Glutamatergic neuron (in vitro differentiated cells): Measurements from ENCODE around the gene NPTXR. TPM values are rescaled to one million over a fixed set of nuclear protein-coding genes. Genes with fewer than 3 reads are reported as not detected.

ENCODE experiments used
- DNase-seq: peaks from one replicate; pipeline ENCODE4 v3.0.0; 2022
- H3K27ac Mint-ChIP-seq: one replicate; pipeline ENCODE4 v1.8.0; 2020; ENCODE audit warnings: mild to moderate bottlenecking, mixed read lengths, inconsistent platforms; ENCODE audit not compliant: unreplicated experiment
- H3K27me3 Mint-ChIP-seq: one replicate; pipeline ENCODE4 v1.8.0; 2020; ENCODE audit warnings: mild to moderate bottlenecking, moderate library complexity, mixed read lengths, inconsistent platforms; ENCODE audit not compliant: unreplicated experiment
- H3K36me3 Mint-ChIP-seq: one replicate; pipeline ENCODE4 v1.8.0; 2020; ENCODE audit warnings: mild to moderate bottlenecking, mixed read lengths, inconsistent platforms; ENCODE audit not compliant: unreplicated experiment
- H3K4me1 Mint-ChIP-seq: one replicate; pipeline ENCODE4 v1.8.0; 2020; ENCODE audit warnings: mild to moderate bottlenecking, low read depth, mixed read lengths, inconsistent platforms; ENCODE audit not compliant: unreplicated experiment
- H3K4me3 Mint-ChIP-seq: one replicate; pipeline ENCODE4 v1.8.0; 2020; ENCODE audit warnings: mild to moderate bottlenecking, mixed read lengths, inconsistent platforms; ENCODE audit not compliant: unreplicated experiment
- H3K9me3 Mint-ChIP-seq: one replicate; pipeline ENCODE4 v1.8.0; 2020; ENCODE audit warnings: mild to moderate bottlenecking, moderate library complexity, mixed read lengths, inconsistent platforms; ENCODE audit not compliant: unreplicated experiment
- total RNA-seq: library from RNA; stranded (reverse); fragmentation: NEBNext Ultra II Directional; extraction: Animal tissue kit (Norgen Biotek cat#: 25700); gene quantifications from one replicate; pipeline ENCODE4 v1.2.1, GENCODE V29; 2021; ENCODE audit not compliant: unreplicated experiment
- TF ChIP-seq, protein P1 (sequence below): fragments of 200-600 bp; sonication (generic); IDR thresholded peaks from one replicate; pipeline ENCODE4 v1.5.0; 2021; ENCODE audit not compliant: partially characterized antibody, unreplicated experiment

NPTXR gene
- total RNA-seq, 1 donor from 2014 or later = 9.2 TPM

GRCh38 chr22:38826386-38826785, 17.4 kb downstream of the NPTXR start:
- no peaks in the 10 kb centered on the region for H3K4me1 Mint-ChIP-seq
- H3K4me3 Mint-ChIP-seq = no peak overlapping the region
- DNase-seq = no peak
- TF ChIP-seq, protein P1, sequence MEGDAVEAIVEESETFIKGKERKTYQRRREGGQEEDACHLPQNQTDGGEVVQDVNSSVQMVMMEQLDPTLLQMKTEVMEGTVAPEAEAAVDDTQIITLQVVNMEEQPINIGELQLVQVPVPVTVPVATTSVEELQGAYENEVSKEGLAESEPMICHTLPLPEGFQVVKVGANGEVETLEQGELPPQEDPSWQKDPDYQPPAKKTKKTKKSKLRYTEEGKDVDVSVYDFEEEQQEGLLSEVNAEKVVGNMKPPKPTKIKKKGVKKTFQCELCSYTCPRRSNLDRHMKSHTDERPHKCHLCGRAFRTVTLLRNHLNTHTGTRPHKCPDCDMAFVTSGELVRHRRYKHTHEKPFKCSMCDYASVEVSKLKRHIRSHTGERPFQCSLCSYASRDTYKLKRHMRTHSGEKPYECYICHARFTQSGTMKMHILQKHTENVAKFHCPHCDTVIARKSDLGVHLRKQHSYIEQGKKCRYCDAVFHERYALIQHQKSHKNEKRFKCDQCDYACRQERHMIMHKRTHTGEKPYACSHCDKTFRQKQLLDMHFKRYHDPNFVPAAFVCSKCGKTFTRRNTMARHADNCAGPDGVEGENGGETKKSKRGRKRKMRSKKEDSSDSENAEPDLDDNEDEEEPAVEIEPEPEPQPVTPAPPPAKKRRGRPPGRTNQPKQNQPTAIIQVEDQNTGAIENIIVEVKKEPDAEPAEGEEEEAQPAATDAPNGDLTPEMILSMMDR = no peak
- no peaks in the 10 kb centered on the region for H3K36me3 Mint-ChIP-seq
- H3K9me3 Mint-ChIP-seq = peaks cover 1% of the 10 kb centered on the region
- no peak overlapping the region for H3K27ac Mint-ChIP-seq
- peaks cover 3% of the 10 kb centered on the region for H3K27me3 Mint-ChIP-seq

DNA sequence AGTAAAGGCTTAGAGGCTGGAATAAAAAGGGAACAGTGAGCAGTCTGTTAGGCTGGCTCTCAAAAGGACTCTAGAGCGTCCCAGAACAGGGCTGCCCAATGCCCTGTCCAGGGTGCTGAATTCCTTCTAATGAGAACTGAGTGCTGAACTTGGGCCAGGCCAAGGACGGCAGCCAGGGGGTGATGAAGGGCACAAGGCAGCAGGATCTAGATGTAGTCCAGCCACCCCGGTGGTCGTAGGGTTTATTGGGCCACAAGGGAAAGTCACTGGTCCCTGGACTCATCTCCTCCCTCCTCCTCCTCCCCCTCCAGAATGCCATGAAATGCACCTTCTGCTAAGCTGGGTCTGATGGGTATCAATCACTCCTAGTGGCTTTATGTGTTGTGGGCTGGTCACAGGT, 19.2 kb downstream of the NPTXR start:
- H3K4me3 Mint-ChIP-seq = no peak overlapping the region
- TF ChIP-seq, protein P1 = no peak

DNA sequence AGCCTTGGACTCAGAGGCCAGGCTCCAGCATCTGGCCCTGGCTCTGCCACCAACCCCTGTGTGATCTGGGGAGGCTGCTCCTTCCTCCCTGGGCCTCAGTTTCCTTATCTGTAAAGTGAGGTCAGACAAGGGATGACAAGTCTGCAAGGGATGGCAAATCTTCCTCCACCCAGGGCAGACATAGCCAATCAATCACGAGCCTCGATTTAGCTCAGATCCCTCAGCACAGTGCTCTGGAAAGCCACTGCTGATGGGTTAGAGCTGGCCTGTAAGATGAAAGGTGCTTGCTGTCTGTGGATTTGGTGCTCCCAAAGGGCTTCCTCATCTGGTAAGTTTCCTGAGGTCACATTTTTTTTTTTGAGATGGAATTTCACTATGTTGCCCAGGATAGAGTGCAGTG, 20.2 kb downstream of the NPTXR start:
- TF ChIP-seq, protein P1 = no peak
- Mint-ChIP-seq H3K4me1 (peaks cover 3% of the 10 kb centered on the region), H3K27me3 (peaks cover 8% of the 10 kb centered on the region), H3K9me3 (peaks cover 5% of the 10 kb centered on the region), H3K27ac (no peak overlapping the region), H3K4me3 (no peak overlapping the region), H3K36me3 (no peaks in the 10 kb centered on the region)
- DNase-seq = no peak

More for the DNA sequence above, 19.2 kb downstream of the NPTXR start:
- DNase-seq = no peak
- peaks cover 7% of the 10 kb centered on the region for H3K27me3 Mint-ChIP-seq
- H3K9me3 Mint-ChIP-seq = peaks cover 5% of the 10 kb centered on the region
- H3K36me3 Mint-ChIP-seq = no peaks in the 10 kb centered on the region
- peaks cover under 1% of the 10 kb centered on the region for H3K4me1 Mint-ChIP-seq
- H3K27ac Mint-ChIP-seq = no peak overlapping the region

- H3K4me1 Mint-ChIP-seq = peaks cover 5% of the 10 kb centered on the region
- no peaks in the 10 kb centered on the region for H3K36me3 Mint-ChIP-seq
- H3K27ac Mint-ChIP-seq = no peak overlapping the region
- DNase-seq = no peak
- TF ChIP-seq, protein P1 = no peak
- H3K4me3 Mint-ChIP-seq = no peak overlapping the region
- H3K27me3 Mint-ChIP-seq = peaks cover 8% of the 10 kb centered on the region
- H3K9me3 Mint-ChIP-seq = peaks cover 5% of the 10 kb centered on the region
These were observed 20.8 kb downstream of the NPTXR start for GRCh38 chr22:38823076-38823475.

DNA sequence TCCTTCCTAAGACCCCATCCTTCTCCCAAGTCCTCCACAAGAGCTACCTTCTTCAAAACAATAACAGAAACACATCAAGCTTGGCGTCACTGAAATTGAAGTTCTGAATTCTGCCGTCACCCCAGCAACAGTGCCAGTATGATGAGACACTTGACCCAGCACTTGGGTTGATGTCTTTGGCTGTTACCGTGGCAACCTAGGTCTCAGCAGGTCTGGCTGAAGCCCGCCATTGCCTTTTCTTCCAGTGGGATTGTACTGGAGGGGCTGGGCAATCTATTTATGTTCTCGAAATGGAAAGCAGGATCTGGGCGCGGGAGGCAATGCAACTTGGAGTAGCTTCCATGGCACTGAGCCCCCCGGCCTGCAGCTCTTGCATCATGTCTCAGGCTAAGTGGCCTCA, 23.8 kb downstream of the NPTXR start:
- peaks cover 5% of the 10 kb centered on the region for H3K36me3 Mint-ChIP-seq

More for the DNA sequence above, 23.8 kb downstream of the NPTXR start:
- peaks cover 10% of the 10 kb centered on the region for H3K27me3 Mint-ChIP-seq
- TF ChIP-seq, protein P1 = no peak
- DNase-seq = no peak
- no peak overlapping the region for H3K27ac Mint-ChIP-seq
- H3K4me1 Mint-ChIP-seq = peaks cover 5% of the 10 kb centered on the region
- peaks cover 7% of the 10 kb centered on the region for H3K9me3 Mint-ChIP-seq
- H3K4me3 Mint-ChIP-seq = no peak overlapping the region
